Heart left ventricle (tissue), 13 donors: ENCODE measurements around the gene ANO2.

Experiments used
- CTCF ChIP-seq, 12 donors: fragments of 200-600 bp; sonication (generic) in 4 of 12; IDR thresholded peaks; one replicate each; pipeline versions ENCODE4 v1.5.0 to v1.8.0; 2018 to 2022; ENCODE audit warnings: antibody characterized with exemption in 12 of 12, mild to moderate bottlenecking in 5 of 12
- POLR2A ChIP-seq, 2 donors: fragments of 450-650 bp; IDR thresholded peaks; one replicate each; pipeline ENCODE4 v1.6.1; 2017; ENCODE audit warnings: antibody characterized with exemption in 2 of 2, mild to moderate bottlenecking in 2 of 2, moderate library complexity in 2 of 2
- donor health status: ischemic (EF 13 %, LVEDD 7.1; RV severe dilation, severe dysfunction).
- donor health status: DM: no; HTN: yes; CAD: no.
- donor health status: DM: no; HTN: no; CAD: no.
- donor health status: ischemic (EF 25% LVEDD 6.9; RV normal size, moderate dysfunction).
- donor health status: ischemic (EF 25% LVEDD 5.7; RV mildly dilated, moderate dysfunction).
- donor health status: ischemic (EF 35%, LVEDD 5.7; RV mildly dilated, moderate dysfunction).
- donor health status: nonischemic (EF 11% LVEDD 7.7; RV severe dilation, severe dysfunction).
- donor health status: DM: yes; HTN: yes; CAD: no.
- donor health status: PGD.
- donor health status: ischemic (EF 29% LVEDD 5.4; RV normal size, mild dysfunction).
- donor health status: nonischemic (EF 23%, LVEDD 6.1; RV moderate dilation, normal function).

GRCh38 chr12:5615760-5616159, 329.3 kb downstream of the ANO2 start:
- TF ChIP-seq CTCF (IDR thresholded peaks at IDR 0.05) (no peak), POLR2A (IDR thresholded peaks at IDR 0.05) (no peak)
